HepG2 (cell line): ENCODE measurements around the gene LSM11. TPM values are rescaled to one million over a fixed set of nuclear protein-coding genes. Genes with fewer than 3 reads are reported as not detected.

ENCODE experiments used
- MBNL3 ChIP-seq: fragments of 250-450 bp; sonication (Bioruptor Pico); conservative IDR thresholded peaks from 2 replicates; pipeline ENCODE4 v1.8.0; 2022; ENCODE audit warnings: mild to moderate bottlenecking, inconsistent platforms
- NFE2L2 ChIP-seq: fragments of 150-350 bp; IDR thresholded peaks from 2 replicates; pipeline ENCODE4 v1.6.1; 2014; ENCODE audit warnings: low read length
- NFIC ChIP-seq: IDR thresholded peaks from 2 replicates; pipeline ENCODE4 v1.6.1; 2012; ENCODE audit warnings: mild to moderate bottlenecking, low read length, inconsistent platforms
- PAXIP1 ChIP-seq: sonication (generic); formaldehyde crosslinking; conservative IDR thresholded peaks from 2 replicates; pipeline ENCODE4 v1.4.0; 2020; ENCODE audit warnings: mild to moderate bottlenecking, missing genetic modification reagents, moderate library complexity
- SIX1 ChIP-seq: sonication (generic); formaldehyde crosslinking; IDR thresholded peaks from 2 replicates; pipeline ENCODE4 v1.4.0; 2020; ENCODE audit warnings: missing genetic modification reagents, borderline replicate concordance
- ZBTB8A ChIP-seq: sonication (generic); formaldehyde crosslinking; IDR thresholded peaks from 2 replicates; pipeline ENCODE4 v1.4.0; 2020; ENCODE audit warnings: mild to moderate bottlenecking, low read depth, missing genetic modification reagents, borderline replicate concordance
- ZNF207 ChIP-seq: fragments of 450-650 bp; IDR thresholded peaks from 2 replicates; pipeline ENCODE4 v1.6.1; 2016; ENCODE audit warnings: antibody characterized with exemption, borderline replicate concordance
- ZNF850 ChIP-seq: sonication (generic); formaldehyde crosslinking; conservative IDR thresholded peaks from 2 replicates; pipeline ENCODE4 v1.9.0; 2021; ENCODE audit warnings: mild to moderate bottlenecking, missing genetic modification reagents
- ZSCAN21 ChIP-seq: sonication (generic); formaldehyde crosslinking; IDR thresholded peaks from 2 replicates; pipeline ENCODE4 v1.8.0; 2022; ENCODE audit warnings: mild to moderate bottlenecking, missing genetic modification reagents, moderate library complexity, borderline replicate concordance
- polyA plus RNA-seq, 8 experiments: library from polyadenylated mRNA; depleted of rRNA in 3 of 8; stranded (reverse) in 7 of 8; unstranded in 1 of 8; fragments of >200 nt; fragmentation: Illumina TruSeq in 4 of 8; extraction: Trizol in 4 of 8; gene quantifications; 2 replicates each; pipeline versions ENCODE4 v1.2.1 to v1.2.3, GENCODE V29; 2011 to 2016; ENCODE audit warnings: low read depth in 4 of 8, missing spikeins in 1 of 8, mixed read lengths in 1 of 8; ENCODE audit not compliant: insufficient read depth in 1 of 8
- total RNA-seq, 5 experiments: library from RNA; depleted of rRNA; stranded (reverse); fragments of >200 nt; fragmentation: Illumina TruSeq; extraction: Trizol; gene quantifications; 2 replicates each; pipeline ENCODE4 v1.2.3, GENCODE V29; 2016; ENCODE audit warnings: low read depth in 1 of 5
- TF ChIP-seq, protein P1 (sequence below), 2 experiments: sonication (generic) in 1 of 2; formaldehyde crosslinking in 1 of 2; IDR thresholded peaks; 2 replicates each; pipeline versions ENCODE4 v1.6.1 to v1.9.0; 2014 to 2022; ENCODE audit warnings: antibody characterized with exemption in 1 of 2, borderline replicate concordance in 1 of 2, inconsistent platforms in 1 of 2, low read depth in 1 of 2, missing genetic modification reagents in 1 of 2
- TF ChIP-seq, protein P2 (sequence below): IDR thresholded peaks from 2 replicates; pipeline ENCODE4 v1.6.1; 2012; ENCODE audit warnings: low read depth, low read length, improper control_type of control experiment
- TF ChIP-seq, protein P3 (sequence below): sonication (generic); formaldehyde crosslinking; IDR thresholded peaks from 2 replicates; pipeline ENCODE4 v1.8.1; 2023; ENCODE audit warnings: mild to moderate bottlenecking, missing genetic modification reagents
- TF ChIP-seq, protein P4 (sequence below): sonication (generic); formaldehyde crosslinking; IDR thresholded peaks from 2 replicates; pipeline ENCODE4 v1.5.0; 2020; ENCODE audit warnings: mild to moderate bottlenecking, missing genetic modification reagents

LSM11 gene
- total and polyA plus RNA-seq, 2 of the 13 experiments (the other 11 are each of a cell fraction or from before 2014, with no cell fraction given), result 4.5 to 7.2 TPM

GRCh38 chr5:157731272-157732129, 12.0 kb upstream of the LSM11 start, which contains the start of gene THG1L (continued):
- TF ChIP-seq, protein P1, sequence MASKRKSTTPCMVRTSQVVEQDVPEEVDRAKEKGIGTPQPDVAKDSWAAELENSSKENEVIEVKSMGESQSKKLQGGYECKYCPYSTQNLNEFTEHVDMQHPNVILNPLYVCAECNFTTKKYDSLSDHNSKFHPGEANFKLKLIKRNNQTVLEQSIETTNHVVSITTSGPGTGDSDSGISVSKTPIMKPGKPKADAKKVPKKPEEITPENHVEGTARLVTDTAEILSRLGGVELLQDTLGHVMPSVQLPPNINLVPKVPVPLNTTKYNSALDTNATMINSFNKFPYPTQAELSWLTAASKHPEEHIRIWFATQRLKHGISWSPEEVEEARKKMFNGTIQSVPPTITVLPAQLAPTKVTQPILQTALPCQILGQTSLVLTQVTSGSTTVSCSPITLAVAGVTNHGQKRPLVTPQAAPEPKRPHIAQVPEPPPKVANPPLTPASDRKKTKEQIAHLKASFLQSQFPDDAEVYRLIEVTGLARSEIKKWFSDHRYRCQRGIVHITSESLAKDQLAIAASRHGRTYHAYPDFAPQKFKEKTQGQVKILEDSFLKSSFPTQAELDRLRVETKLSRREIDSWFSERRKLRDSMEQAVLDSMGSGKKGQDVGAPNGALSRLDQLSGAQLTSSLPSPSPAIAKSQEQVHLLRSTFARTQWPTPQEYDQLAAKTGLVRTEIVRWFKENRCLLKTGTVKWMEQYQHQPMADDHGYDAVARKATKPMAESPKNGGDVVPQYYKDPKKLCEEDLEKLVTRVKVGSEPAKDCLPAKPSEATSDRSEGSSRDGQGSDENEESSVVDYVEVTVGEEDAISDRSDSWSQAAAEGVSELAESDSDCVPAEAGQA (IDR thresholded peaks at IDR 0.05; ENCODE audit: low read depth), result no peak
- TF ChIP-seq, protein P1 (CRISPR knock-in tag; IDR thresholded peaks at IDR 0.05; ENCODE audit: borderline replicate concordance), result no peak
- TF ChIP-seq PAXIP1 (CRISPR knock-in tag) (peak; percentile 41; the same call in 1 of the 2 replicates), ZNF850 (CRISPR knock-in tag) (no peak), ZBTB8A (CRISPR knock-in tag) (no peak), SIX1 (CRISPR knock-in tag) (no peak; the same call in 1 of the 2 replicates), ZNF207 (no peak), NFE2L2 (no peak), ZSCAN21 (CRISPR knock-in tag) (peak; percentile 80; the same call in 1 of the 2 replicates), MBNL3 (CRISPR knock-in tag) (no peak), NFIC (no peak)
- TF ChIP-seq, protein P2, sequence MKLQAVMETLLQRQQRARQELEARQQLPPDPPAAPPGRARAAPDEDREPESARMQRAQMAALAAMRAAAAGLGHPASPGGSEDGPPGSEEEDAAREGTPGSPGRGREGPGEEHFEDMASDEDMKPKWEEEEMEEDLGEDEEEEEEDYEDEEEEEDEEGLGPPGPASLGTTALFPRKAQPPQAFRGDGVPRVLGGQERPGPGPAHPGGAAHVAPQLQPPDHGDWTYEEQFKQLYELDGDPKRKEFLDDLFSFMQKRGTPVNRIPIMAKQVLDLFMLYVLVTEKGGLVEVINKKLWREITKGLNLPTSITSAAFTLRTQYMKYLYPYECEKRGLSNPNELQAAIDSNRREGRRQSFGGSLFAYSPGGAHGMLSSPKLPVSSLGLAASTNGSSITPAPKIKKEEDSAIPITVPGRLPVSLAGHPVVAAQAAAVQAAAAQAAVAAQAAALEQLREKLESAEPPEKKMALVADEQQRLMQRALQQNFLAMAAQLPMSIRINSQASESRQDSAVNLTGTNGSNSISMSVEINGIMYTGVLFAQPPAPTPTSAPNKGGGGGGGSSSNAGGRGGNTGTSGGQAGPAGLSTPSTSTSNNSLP, result no peak
- TF ChIP-seq, protein P3, sequence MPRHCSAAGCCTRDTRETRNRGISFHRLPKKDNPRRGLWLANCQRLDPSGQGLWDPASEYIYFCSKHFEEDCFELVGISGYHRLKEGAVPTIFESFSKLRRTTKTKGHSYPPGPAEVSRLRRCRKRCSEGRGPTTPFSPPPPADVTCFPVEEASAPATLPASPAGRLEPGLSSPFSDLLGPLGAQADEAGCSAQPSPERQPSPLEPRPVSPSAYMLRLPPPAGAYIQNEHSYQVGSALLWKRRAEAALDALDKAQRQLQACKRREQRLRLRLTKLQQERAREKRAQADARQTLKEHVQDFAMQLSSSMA, result 0 out of 2 replicates have a peak, but pooled peaks have one; percentile 68
- TF ChIP-seq, protein P4, sequence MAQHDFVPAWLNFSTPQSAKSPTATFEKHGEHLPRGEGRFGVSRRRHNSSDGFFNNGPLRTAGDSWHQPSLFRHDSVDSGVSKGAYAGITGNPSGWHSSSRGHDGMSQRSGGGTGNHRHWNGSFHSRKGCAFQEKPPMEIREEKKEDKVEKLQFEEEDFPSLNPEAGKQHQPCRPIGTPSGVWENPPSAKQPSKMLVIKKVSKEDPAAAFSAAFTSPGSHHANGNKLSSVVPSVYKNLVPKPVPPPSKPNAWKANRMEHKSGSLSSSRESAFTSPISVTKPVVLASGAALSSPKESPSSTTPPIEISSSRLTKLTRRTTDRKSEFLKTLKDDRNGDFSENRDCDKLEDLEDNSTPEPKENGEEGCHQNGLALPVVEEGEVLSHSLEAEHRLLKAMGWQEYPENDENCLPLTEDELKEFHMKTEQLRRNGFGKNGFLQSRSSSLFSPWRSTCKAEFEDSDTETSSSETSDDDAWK, result no peak
